ENCODE measurements around the gene ATAT1. TPM values are rescaled to one million over a fixed set of nuclear protein-coding genes. Genes with fewer than 3 reads are reported as not detected.

ATAT1 gene
- 4.3 TPM for total RNA-seq
- long read RNA-seq, partial matches to known transcripts = 1 of 8 reads
- long read RNA-seq, other reads (novel, unspliced or antisense) = 1 of 8 reads

DNA sequence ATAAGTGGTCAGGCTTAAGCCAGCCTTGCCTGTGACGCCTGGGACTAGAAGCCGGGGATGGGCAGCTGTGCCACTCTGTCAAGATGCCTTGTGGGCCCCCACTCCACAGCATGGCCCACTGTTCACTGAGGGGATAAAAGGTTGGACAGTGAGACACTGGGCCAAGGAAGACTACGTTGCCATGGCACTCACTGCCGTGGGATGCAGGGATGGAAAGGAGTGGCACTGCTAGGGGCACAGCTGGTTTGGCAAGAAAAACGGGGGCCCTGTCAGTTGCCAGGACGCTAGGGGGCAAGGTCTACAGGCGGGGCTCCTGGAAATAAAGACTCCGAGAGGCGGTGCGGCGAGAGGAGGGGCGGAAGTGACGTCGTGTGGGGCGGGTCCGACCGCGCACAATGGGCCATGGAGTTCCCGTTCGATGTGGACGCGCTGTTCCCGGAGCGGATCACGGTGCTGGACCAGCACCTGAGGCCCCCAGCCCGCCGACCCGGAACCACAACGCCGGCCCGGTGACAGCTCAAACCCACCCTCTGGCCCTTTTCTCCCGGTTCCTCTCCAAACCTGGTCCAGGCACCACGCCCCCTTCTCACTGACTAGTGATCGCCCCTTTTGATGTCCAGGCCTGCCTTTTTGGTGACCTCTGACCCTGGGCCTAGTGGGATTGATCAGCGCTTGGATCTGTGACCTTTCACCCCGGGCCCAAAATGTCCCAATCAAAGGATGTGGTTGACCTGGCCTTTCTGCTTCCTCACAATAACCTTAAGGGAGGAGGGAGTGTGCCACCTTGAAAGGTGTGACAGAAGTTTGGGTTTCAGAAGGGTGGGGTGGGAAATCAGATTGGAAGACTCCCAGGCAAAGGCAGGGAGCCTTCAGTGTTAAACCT, at the start of gene ATAT1:
Gene ATAT1, plus strand, starts transcription at position 391 of the 883 bp plus-strand sequence.
- intact Hi-C loops (cut with DNase I) = loop anchor here (5.0 kb wide), 1 partner anchor 46 kb away; the partner anchor contains the start of gene DHX16
- peak; percentile 95 for DNase-seq (ENCODE audit: low spot score)

DNA sequence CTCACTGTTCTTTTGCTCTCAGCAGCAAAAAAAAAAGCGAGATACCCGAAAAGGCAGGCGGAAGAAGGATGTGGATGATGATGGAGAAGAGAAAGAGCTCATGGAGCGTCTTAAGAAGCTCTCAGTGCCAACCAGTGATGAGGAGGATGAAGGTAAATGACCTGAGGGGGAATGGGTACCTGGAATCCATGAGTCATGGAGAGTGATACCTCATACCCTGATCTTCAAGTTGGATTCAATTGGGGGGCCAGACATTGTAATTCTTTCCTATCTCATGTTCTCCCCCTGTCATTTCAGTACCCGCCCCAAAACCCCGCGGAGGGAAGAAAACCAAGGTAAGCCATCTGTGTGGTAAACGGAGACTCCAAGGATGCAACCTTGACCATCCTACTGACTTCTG, 48.6 kb upstream of the ATAT1 start:
- DNase-seq (ENCODE audit: low spot score) = no peak
- intact Hi-C loops (cut with DNase I) = no loop called here

DNA sequence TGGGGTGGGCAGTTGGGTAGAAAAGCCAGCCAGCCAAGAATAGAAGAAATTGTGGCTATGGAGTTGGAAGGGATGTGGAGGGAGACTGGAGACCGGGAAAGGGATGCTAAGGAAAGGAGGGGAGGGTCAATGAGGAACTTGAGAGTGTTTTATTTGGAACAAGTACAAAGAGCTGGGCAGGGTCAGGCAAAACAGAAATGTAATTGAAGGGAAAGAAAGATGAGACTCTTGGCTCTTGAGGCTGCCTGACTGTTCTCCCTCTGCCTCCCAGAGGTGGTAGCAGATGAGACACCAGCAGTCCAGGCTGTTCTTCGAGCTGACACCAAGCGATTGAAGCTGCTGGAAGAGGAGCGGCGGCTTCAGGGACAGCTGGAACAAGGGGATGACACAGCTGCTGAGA, 42.8 kb upstream of the ATAT1 start:
- intact Hi-C loops (cut with DNase I) = no loop called here
- DNase-seq (ENCODE audit: low spot score) = no peak

DNA sequence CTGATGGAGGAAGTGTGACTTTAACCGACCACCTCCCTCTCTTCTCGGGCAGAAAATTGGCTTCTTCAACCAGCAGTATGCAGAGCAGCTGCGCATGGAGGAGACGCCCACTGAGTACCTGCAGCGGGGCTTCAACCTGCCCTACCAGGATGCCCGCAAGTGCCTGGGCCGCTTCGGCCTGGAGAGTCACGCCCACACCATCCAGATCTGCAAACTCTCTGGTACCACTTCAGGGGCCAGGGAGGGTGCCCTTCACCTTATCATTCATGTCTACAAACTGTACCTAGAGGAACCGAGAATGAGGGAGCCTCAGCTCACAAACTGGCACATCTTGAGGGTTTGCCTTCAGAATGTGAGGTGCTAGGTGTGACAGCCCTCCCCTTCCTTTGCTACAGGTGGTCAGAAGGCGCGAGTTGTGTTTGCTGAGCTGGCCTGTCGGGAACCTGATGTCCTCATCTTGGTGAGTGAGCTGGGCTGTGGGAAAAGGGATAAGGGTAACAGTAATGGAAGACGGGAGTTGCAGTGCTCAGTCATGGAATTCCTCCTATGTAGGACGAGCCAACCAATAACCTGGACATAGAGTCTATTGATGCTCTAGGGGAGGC, 36.8 kb upstream of the ATAT1 start:
- intact Hi-C loops (cut with DNase I) = no loop called here
- DNase-seq (ENCODE audit: low spot score) = no peak

DNA sequence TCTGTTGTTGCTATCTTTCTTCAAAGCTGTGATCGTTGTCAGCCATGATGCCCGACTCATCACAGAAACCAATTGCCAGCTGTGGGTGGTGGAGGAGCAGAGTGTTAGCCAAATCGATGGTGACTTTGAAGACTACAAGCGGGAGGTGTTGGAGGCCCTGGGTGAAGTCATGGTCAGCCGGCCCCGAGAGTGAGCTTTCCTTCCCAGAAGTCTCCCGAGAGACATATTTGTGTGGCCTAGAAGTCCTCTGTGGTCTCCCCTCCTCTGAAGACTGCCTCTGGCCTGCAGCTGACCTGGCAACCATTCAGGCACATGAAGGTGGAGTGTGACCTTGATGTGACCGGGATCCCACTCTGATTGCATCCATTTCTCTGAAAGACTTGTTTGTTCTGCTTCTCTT, 36.2 kb upstream of the ATAT1 start:
- DNase-seq (ENCODE audit: low spot score) = no peak
- intact Hi-C loops (cut with DNase I) = no loop called here

DNA sequence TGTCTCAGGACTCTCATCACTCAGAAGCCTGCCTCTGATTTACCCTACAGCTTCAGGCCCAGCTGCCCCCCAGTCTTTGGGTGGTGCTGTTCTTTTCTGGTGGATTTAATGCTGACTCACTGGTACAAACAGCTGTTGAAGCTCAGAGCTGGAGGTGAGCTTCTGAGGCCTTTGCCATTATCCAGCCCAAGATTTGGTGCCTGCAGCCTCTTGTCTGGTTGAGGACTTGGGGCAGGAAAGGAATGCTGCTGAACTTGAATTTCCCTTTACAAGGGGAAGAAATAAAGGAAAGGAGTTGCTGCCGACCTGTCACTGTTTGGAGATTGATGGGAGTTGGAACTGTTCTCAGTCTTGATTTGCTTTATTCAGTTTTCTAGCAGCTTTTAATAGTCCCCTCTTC, 35.7 kb upstream of the ATAT1 start:
- intact Hi-C loops (cut with DNase I) = no loop called here

DNA sequence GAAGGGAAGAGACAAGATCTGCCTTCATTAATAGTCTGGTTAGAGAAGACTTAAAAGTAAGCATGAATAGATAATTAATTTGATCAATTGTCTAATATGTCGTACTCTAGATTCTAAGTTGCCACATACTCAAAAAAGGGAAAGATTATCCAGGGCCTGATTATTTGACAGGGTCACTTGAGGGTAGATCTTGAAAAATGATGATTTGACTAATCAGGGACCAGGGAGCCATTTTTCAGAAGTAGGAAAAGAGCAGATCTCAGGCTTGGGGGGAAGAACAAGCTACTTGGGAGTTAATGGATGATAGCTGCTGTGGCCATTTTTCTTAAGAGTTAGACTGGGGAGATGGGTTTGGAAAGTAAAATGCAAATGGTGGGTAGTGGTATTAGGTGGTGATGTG, 34.4 kb upstream of the ATAT1 start:
- intact Hi-C loops (cut with DNase I) = no loop called here
- DNase-seq (ENCODE audit: low spot score) = no peak

More for the DNA sequence above, 35.7 kb upstream of the ATAT1 start:
- no peak for DNase-seq (ENCODE audit: low spot score)

DNA sequence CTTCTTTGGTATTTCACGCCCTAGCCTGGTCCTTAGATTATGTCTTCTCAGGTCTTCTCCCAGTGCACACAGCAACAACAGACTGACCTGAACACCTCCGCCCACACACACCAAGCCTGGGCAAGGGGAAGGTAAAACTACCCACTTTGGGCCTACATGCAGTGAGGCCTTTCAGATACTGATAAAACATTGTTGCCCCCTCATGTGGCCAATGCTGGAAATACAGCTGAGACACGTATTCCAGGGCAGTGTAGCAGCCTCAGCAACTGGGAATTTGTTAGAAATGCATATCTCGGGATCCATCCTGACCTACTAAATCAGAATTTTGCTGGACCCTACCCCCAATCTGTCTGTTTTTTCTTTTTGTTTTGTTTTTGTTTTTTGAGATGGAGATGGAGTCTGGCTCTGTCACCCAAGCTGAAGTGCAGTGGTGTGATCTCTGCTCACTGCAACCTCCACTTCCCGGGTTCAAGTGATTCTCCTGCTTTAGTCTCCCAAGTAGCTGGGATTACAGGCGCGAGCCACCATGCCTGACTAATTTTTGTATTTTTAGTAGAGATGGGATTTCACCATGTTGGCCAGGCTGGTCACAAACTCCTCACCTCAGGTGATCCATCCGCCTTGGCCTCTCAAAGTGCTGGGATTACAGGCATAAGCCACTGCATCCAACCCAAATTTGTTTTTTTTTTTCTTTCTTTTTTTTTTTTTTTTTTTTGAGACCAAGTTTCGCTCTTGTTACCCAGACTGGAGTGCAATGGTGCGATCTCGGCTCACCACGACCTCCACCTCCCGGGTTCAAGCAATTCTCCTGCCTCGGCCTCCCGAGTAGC, 29.1 kb upstream of the ATAT1 start:
- intact Hi-C loops (cut with DNase I) = loop anchor here (5.0 kb wide), 1 partner anchor 55 kb away; no protein-coding TSS in a partner anchor
- DNase-seq (ENCODE audit: low spot score) = peak; percentile 78

DNA sequence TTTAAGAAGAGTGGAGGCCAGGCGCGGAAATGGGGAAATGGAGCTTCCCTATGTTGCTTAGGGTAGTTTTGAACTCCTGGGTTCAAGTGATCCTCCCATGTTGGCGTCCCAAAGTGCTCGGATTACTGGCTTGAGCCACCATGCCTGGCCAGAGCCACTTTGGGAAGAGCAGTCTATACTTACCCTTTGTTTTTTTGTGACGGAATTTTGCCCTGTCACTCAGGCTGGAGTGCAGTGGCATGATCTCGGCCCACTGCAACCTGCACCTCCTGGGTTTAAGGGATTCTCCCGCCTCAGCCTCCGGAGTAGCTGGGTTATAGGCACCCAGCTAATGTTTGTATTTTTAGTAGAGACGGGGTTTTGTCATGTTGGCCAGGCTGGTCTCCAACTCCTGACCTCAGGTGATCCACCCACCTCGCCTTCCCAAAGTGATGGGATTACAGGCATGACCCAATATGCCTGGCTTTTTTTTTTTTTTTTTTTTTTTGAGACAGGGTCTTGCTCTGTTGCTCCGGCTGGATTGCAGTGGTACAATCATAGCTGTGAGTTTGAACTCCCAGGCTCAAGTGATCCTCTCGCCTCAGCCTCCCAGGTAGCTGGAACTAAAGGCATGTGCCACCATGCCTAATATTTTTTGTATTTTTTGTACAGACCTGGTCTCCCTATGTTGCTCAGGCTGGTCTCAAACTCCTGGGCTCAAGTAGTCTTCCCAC, 27.6 kb upstream of the ATAT1 start:
- intact Hi-C loops (cut with DNase I) = loop anchor here (5.0 kb wide), 1 partner anchor 57 kb away; no protein-coding TSS in a partner anchor
- no peak for DNase-seq (ENCODE audit: low spot score)

DNA sequence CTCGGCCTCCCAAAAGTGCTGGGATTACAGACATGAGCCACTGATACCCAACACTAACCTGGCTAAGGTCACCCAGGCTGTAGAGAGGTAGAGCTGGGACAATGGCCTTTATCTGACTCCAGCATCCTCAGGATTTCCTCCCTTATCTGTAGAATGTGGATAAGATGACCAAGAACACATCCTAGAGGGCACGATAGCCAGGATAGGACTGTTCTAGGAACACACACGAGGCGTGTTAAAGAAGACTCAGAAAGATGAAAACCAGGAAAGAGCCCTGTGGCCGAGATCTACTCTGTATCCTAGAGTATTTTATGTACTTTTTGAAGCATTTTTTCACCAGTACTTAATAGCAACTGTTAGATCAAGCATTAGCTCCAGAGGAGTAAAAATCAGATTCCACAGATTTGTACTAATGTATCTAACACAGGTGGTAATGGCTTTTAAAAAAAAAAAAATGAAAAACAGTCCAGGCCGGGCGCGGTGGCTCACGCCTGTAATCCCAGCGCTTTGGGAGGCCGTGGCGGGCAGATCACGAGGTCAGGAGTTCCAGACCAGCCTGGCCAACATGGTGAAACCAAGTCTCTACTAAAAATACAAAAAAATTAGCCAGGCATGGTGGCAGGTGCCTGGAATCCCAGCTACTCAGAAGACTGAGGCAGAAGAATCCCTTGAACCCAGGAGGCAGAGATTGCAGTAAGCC, 26.9 kb upstream of the ATAT1 start:
- DNase-seq (ENCODE audit: low spot score) = no peak
- intact Hi-C loops (cut with DNase I) = loop anchor here (5.0 kb wide), 2 partner anchors 57 to 117 kb away; no protein-coding TSS in a partner anchor

DNA sequence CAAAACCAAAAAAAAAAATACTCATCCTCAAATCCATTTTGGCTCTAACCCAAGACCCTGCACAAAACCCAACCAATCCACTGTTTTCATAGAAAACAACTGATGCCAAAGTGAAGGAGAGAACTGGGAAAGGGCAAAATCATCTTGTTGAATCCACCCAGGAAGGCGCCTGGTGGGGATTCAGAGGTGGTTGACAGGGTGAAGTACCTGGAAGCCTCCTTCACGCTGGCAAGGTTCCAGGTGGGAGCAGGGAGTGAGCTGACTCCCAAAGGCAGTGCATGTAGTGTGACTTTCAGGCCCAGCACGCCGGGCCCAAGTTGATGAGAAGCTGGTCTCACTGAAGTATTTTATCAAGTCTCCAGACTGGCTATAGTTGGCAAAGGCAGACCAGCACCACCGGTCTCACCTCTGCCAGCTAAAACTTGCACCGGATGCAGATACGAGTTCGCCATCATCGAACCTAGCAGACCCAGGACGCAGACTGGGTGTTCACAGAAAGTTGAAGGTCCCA, 26.2 kb upstream of the ATAT1 start:
- DNase-seq (ENCODE audit: low spot score) = no peak
- intact Hi-C loops (cut with DNase I) = loop anchor here (5.0 kb wide), 1 partner anchor 118 kb away; no protein-coding TSS in a partner anchor

DNA sequence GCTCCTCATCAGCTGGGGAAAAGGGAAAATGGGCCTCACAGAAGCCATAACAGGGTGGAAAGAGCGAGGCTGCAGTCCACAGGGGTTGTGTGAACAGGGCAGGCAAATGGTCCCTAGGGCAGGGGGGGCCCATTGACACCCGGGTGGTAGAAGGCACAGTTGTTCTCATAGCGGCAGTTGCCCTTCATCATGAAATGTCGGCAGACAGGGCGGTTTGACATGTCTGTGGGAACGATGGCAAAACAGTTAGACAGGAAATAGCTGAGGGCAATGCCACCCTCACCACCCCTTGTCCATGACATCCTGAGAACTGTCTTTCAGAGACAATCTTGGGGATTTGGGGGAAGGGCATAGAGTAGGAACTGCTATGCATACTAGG, 25.2 kb upstream of the ATAT1 start:
- DNase-seq (ENCODE audit: low spot score) = no peak
- intact Hi-C loops (cut with DNase I) = loop anchor here (5.0 kb wide), 1 partner anchor 119 kb away; no protein-coding TSS in a partner anchor

DNA sequence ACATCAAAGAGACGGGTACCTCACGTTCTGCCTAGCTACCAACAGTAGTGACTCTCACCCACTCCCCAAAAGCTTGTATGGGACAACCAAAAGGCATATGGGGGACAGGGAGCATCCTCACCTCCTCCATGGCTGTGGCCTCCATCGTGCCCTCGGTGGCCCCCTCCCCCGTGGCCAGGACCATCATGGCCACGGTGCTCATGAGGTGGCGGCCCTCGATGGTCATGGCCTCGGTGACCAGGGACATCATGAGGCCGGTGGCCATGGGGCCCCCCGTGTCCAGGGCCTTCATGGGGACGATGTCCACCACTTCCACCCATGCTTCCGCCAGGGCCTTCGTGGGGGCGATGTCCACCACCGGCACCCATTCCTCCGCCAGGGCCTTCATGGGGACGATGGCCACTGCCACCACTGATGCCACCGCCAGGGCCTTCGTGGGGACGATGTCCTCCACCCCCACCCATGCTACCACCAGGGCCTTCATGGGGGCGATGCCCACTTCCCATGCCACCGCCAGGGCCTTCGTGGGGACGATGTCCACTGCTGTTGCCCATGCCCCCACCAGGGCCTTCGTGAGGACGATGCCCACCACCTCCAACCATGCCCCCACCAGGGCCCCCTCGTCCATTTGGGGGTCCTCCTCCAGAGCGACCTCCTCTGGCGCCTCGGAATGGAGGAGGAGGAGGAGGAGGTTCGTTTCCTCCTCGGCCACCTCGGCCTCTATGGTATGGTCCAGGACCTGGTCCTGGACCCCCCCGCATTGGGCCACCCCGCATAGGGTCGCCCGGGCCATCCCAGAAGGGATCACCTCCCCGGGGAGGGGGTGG, 24.6 kb upstream of the ATAT1 start:
- intact Hi-C loops (cut with DNase I) = loop anchor here (5.0 kb wide), 1 partner anchor 120 kb away; no protein-coding TSS in a partner anchor
- no peak for DNase-seq (ENCODE audit: low spot score)

DNA sequence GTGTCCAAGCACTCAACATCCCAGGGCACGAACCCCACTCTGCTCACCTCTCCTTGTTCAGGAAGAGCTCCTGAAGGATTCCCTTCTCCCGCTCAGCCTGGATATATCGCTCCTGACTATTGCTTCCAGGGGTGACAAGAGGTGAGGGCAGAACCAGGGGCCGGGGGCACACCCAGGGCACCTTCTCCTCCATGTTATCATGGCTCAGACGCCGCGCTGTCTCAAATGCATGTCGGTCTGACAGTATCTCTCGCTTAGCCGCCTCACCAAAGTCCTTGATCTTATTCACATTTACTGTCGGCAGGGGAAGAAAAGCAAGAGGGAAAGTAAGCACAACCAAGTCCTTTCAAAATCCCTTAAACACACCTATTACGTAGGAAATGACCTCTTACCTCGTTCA, 22.7 kb upstream of the ATAT1 start:
- intact Hi-C loops (cut with DNase I) = loop anchor here (5.0 kb wide), 1 partner anchor 122 kb away; no protein-coding TSS in a partner anchor
- DNase-seq (ENCODE audit: low spot score) = no peak

DNA sequence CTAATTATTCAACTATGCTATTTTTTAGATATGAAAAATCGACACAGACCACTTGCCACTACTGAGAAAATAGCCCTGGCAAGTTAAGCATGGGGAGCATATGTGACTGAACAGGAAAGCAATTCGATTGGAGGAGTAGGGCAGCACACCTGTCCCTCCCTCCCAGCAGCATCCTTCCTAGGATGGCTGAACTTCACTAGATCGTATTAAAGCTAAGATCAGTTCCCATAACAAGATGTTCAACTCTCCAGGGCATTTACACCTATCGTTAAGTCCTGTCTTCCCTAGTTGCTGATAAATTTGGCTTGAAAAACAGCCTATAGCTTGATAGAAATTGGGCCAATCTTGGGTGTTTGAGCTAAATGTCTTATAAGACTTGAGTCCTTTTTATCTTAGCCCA, 16.6 kb upstream of the ATAT1 start:
- no peak for DNase-seq (ENCODE audit: low spot score)
- intact Hi-C loops (cut with DNase I) = no loop called here

DNA sequence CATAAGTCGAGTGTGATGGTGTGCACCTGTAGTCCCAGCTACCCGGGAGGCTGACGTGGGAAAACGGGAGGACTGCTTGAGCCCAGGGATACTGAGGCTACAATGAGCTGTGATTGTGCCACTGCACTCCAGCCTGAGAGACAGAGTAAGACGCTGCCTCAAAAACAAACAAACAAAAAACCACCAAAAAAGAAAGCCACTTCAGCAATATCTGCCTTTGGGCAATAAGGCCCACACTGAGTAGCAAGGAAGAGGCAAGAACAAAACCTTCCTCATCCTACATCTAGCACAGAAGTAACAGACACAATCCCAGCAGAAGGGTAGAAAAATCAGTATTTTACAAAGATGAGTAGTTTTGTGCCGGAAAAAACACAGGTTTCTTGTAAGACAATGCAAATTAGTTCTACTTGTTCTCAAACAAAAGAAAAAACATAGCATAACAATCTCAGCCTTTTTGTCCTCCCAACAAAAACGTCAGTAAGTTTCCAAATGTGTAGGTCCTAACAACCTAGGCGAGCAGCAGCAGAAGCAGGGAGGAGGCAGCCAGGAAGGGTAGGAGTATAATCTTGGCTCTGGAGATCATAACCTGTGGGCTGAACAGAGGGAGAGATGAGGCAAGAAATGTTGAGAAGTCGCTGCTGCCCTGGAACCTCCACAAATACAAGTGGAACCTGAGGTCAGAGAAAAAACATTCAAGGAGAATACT, 15.4 kb upstream of the ATAT1 start:
- DNase-seq (ENCODE audit: low spot score) = no peak
- intact Hi-C loops (cut with DNase I) = no loop called here

DNA sequence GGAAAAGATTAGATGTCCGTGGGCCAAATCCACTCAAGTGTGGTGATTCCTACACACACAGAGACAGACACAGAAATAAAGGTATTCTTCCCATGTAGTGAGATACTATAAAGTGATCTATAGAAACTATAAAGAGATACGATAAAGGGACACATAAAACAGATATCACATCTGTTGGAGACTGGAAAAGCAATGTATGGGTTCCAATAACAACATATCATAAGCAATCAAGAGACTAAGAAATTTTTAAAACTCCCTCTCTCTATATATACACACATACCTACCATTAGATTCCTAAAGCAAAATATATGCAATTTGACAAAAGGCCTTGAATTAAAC, 14.8 kb upstream of the ATAT1 start:
- intact Hi-C loops (cut with DNase I) = no loop called here
- DNase-seq (ENCODE audit: low spot score) = no peak

All from cardiac septum (tissue), 1 donor.